H9 (cell line): ENCODE data around the gene CHDH. TPM values are rescaled to one million over a fixed set of nuclear protein-coding genes. Genes with fewer than 3 reads are reported as not detected.

ENCODE experiments used
- DNase-seq: peaks from one replicate; pipeline ENCODE4 v3.0.0-alpha.2; 2017
- H2AFZ ChIP-seq: one replicate; pipeline ENCODE4 v1.6.1; 2013; ENCODE audit warnings: mild to moderate bottlenecking, low read length, control low read depth, moderate library complexity
- H2AK5ac ChIP-seq: 2 replicates; pipeline ENCODE4 v1.6.1; 2013; ENCODE audit warnings: low read length, control low read depth, mixed read lengths; ENCODE audit not compliant: insufficient read length
- H2BK120ac ChIP-seq: one replicate; pipeline ENCODE4 v1.6.1; 2013; ENCODE audit warnings: low read depth, mild to moderate bottlenecking, low read length, control low read depth, inconsistent platforms; ENCODE audit not compliant: poor library complexity, severe bottlenecking
- H2BK12ac ChIP-seq: 2 replicates; pipeline ENCODE4 v1.6.1; 2013; ENCODE audit warnings: low read length, control low read depth, mixed read lengths, low read depth; ENCODE audit not compliant: insufficient read length
- H2BK15ac ChIP-seq: 2 replicates; pipeline ENCODE4 v1.6.1; 2013; ENCODE audit warnings: low read depth, low read length, control low read depth
- H2BK20ac ChIP-seq: one replicate; pipeline ENCODE4 v1.6.1; 2013; ENCODE audit warnings: low read depth, mild to moderate bottlenecking, low read length, control low read depth, inconsistent platforms; ENCODE audit not compliant: poor library complexity, severe bottlenecking
- H2BK5ac ChIP-seq: 2 replicates; pipeline ENCODE4 v1.6.1; 2013; ENCODE audit warnings: low read length, control low read depth, mixed read lengths; ENCODE audit not compliant: insufficient read length
- H3K14ac ChIP-seq: 2 replicates; pipeline ENCODE4 v1.6.1; 2013; ENCODE audit warnings: low read length, control low read depth; ENCODE audit not compliant: insufficient read depth
- H3K18ac ChIP-seq: 2 replicates; pipeline ENCODE4 v1.6.1; 2013; ENCODE audit warnings: low read depth, mild to moderate bottlenecking, mixed read lengths, low read length, control low read depth; ENCODE audit not compliant: insufficient read length
- H3K23ac ChIP-seq: 2 replicates; pipeline ENCODE4 v1.6.1; 2013; ENCODE audit warnings: low read length, control low read depth, mixed read lengths, low read depth; ENCODE audit not compliant: insufficient read length
- H3K23me2 ChIP-seq: 2 replicates; pipeline ENCODE4 v1.6.1; 2013; ENCODE audit warnings: low read depth, mild to moderate bottlenecking, mixed read lengths, low read length, control low read depth; ENCODE audit not compliant: insufficient read length, poor library complexity, severe bottlenecking
- H3K27ac ChIP-seq: 2 replicates; pipeline ENCODE4 v1.5.1; 2013; ENCODE audit warnings: low read length, control low read depth, mixed read lengths, low read depth; ENCODE audit not compliant: insufficient read length
- H3K27me3 ChIP-seq: 2 replicates; pipeline ENCODE4 v1.6.1; 2013; ENCODE audit warnings: low read length, control low read depth, inconsistent platforms; ENCODE audit not compliant: insufficient read depth
- H3K4ac ChIP-seq: 2 replicates; pipeline ENCODE4 v1.6.1; 2013; ENCODE audit warnings: low read depth, mild to moderate bottlenecking, control low read depth, inconsistent platforms, low read length, moderate library complexity
- H3K4me1 ChIP-seq: 2 replicates; pipeline ENCODE4 v1.6.1; 2013; ENCODE audit warnings: low read length, control low read depth, inconsistent platforms; ENCODE audit not compliant: insufficient read depth
- H3K4me2 ChIP-seq: 2 replicates; pipeline ENCODE4 v1.6.1; 2013; ENCODE audit warnings: low read length, control low read depth, mixed read lengths; ENCODE audit not compliant: insufficient read length, insufficient read depth
- H3K56ac ChIP-seq: 2 replicates; pipeline ENCODE4 v1.6.1; 2013; ENCODE audit warnings: low read depth, mild to moderate bottlenecking, mixed read lengths, low read length, control low read depth; ENCODE audit not compliant: insufficient read length
- H3K79me1 ChIP-seq: 2 replicates; pipeline ENCODE4 v1.6.1; 2013; ENCODE audit warnings: low read depth, mild to moderate bottlenecking, moderate library complexity, low read length, control low read depth, inconsistent platforms; ENCODE audit not compliant: insufficient read depth, poor library complexity, severe bottlenecking
- H3K79me2 ChIP-seq: 2 replicates; pipeline ENCODE4 v1.6.1; 2013; ENCODE audit warnings: low read length, control low read depth, inconsistent platforms; ENCODE audit not compliant: insufficient read depth
- H3K9ac ChIP-seq: 2 replicates; pipeline ENCODE4 v1.6.1; 2013; ENCODE audit warnings: low read length, control low read depth, mixed read lengths; ENCODE audit not compliant: insufficient read length; ENCODE audit errors: extremely low read depth
- H3K9me3 ChIP-seq: one replicate; pipeline ENCODE4 v1.6.1; 2013; ENCODE audit warnings: low read depth, low read length, inconsistent platforms; ENCODE audit not compliant: control insufficient read depth
- H3T11ph ChIP-seq: one replicate; pipeline ENCODE4 v1.6.1; 2013; ENCODE audit warnings: mild to moderate bottlenecking, low read length, control low read depth, inconsistent platforms
- H4K20me1 ChIP-seq: one replicate; pipeline ENCODE4 v1.6.1; 2013; ENCODE audit not compliant: control insufficient read depth, insufficient read length, insufficient read depth
- H4K5ac ChIP-seq: 2 replicates; pipeline ENCODE4 v1.6.1; 2013; ENCODE audit warnings: low read depth, mild to moderate bottlenecking, mixed read lengths, low read length, control low read depth; ENCODE audit not compliant: insufficient read length
- H4K8ac ChIP-seq: replicated peaks from 2 replicates; pipeline ENCODE4 v1.6.1; 2013; ENCODE audit warnings: low read length, control low read depth, mixed read lengths, low read depth; ENCODE audit not compliant: insufficient read length
- H4K91ac ChIP-seq: 2 replicates; pipeline ENCODE4 v1.6.1; 2013; ENCODE audit warnings: low read depth, mild to moderate bottlenecking, moderate library complexity, mixed read lengths, low read length, control low read depth; ENCODE audit not compliant: insufficient read length
- H3K27ac Mint-ChIP-seq, 3 experiments: 2 replicates in 2 of 3; 3 replicates in 1 of 3; pipeline ENCODE4 v1.8.0; 2020 to 2021; ENCODE audit warnings: mixed read lengths in 3 of 3, mild to moderate bottlenecking in 1 of 3, moderate library complexity in 1 of 3
- H3K27me3 Mint-ChIP-seq: 2 replicates; pipeline ENCODE4 v1.8.0; 2021; ENCODE audit warnings: low read depth, mild to moderate bottlenecking, moderate library complexity, mixed read lengths
- H3K36me3 Mint-ChIP-seq, 3 experiments: 2 replicates in 2 of 3; 3 replicates in 1 of 3; pipeline ENCODE4 v1.8.0; 2020 to 2021; ENCODE audit warnings: low read depth in 3 of 3, mixed read lengths in 3 of 3; ENCODE audit not compliant: insufficient read depth in 1 of 3
- H3K4me1 Mint-ChIP-seq, 2 experiments: 2 replicates each; pipeline ENCODE4 v1.8.0; 2020; ENCODE audit warnings: mixed read lengths in 2 of 2
- H3K4me3 Mint-ChIP-seq, 2 experiments: 2 replicates in 1 of 2; 3 replicates in 1 of 2; pipeline ENCODE4 v1.8.0; 2020 to 2021; ENCODE audit warnings: mild to moderate bottlenecking in 2 of 2, mixed read lengths in 2 of 2, moderate library complexity in 1 of 2
- H3K9me3 Mint-ChIP-seq, 2 experiments: 2 replicates in 1 of 2; 3 replicates in 1 of 2; pipeline ENCODE4 v1.8.0; 2020; ENCODE audit warnings: mild to moderate bottlenecking in 2 of 2, mixed read lengths in 2 of 2, moderate library complexity in 1 of 2
- CTCF ChIP-seq: fragments of 200-600 bp; sonication (generic); conservative IDR thresholded peaks from 3 replicates; pipeline ENCODE4 v1.8.0; 2021; ENCODE audit warnings: antibody characterized with exemption, mild to moderate bottlenecking
- WGBS: extraction: QIAGEN DNeasy Blood & Tissue Kit; methylation state at CpG from one replicate; pipeline ENCODE4 v1.1.7; 2013; ENCODE audit warnings: missing lambda C conversion rate, low lambda C conversion rate, mixed read lengths; ENCODE audit not compliant: insufficient read length; ENCODE audit errors: extremely low coverage; 5-methylcytosine and 5-hydroxymethylcytosine counted together
- total RNA-seq: library from RNA; stranded (reverse); gene quantifications from 2 replicates; pipeline ENCODE4 v1.2.1, GENCODE V29; 2021

Gene CHDH
- total RNA-seq, 1 experiment from 2014 or later, result 11.0 TPM

DNA sequence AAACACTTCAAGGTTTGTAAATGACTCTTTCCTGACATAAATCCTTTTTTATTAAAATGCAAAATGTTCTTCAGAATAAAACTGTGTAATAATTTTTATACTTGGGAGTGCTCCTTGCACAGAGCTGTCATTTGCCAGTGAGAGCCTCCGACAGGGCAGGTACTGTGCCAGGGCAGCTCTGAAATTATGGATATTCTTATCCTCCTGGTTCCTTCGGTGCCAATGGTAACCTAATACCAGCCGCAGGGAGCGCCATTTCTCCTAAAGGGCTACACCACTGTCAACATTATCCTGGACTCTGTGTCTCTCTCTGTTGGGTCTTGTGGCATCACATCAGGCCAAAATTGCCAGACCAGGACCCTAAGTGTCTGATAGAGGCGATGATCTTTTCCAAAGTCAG lies 33.0 kb downstream of the CHDH start:
- no peak for DNase-seq
- Mint-ChIP-seq H3K36me3 (peaks cover 0 to 11% (median 11%) of the 10 kb centered on the region in 3 experiments; a peak in 5 of 7 replicates), H3K27me3 (no peaks in the 10 kb centered on the region; the same call in 1 of the 2 replicates), H3K27ac (no peak overlapping the region), H3K4me3 (no peak overlapping the region), H3K4me1 (no peaks in the 10 kb centered on the region; a peak in 1 of 4 replicates), H3K9me3 (no peaks in the 10 kb centered on the region)
- H3K14ac ChIP-seq, result no peak overlapping the region
- no peak overlapping the region for H2BK12ac ChIP-seq
- H3K79me2 ChIP-seq, result no peaks in the 10 kb centered on the region
- no peak overlapping the region for H3K56ac ChIP-seq
- H3K4me1 ChIP-seq, result no peaks in the 10 kb centered on the region
- no peak overlapping the region for H3K18ac ChIP-seq
- no peak overlapping the region for H3K4me2 ChIP-seq
- H3K23ac ChIP-seq, result no peak overlapping the region
- H2BK15ac ChIP-seq, result no peak overlapping the region
- no peak overlapping the region for H4K91ac ChIP-seq
- WGBS, result no CpG with 5 or more reads among the region's 5 CpGs
- H2BK5ac ChIP-seq, result no peak overlapping the region
- TF ChIP-seq CTCF, result no peak
- no peak overlapping the region for H3K4ac ChIP-seq
- no peak overlapping the region for H4K8ac ChIP-seq
- no peak overlapping the region for H2AK5ac ChIP-seq
- H4K5ac ChIP-seq, result no peak overlapping the region
- H2AFZ ChIP-seq, result no peak overlapping the region
- no peaks in the 10 kb centered on the region for H3K79me1 ChIP-seq
- H3K9me3 ChIP-seq, result no peaks in the 10 kb centered on the region
- H2BK20ac ChIP-seq, result no peak overlapping the region
- no peak overlapping the region for H2BK120ac ChIP-seq
- no peaks in the 10 kb centered on the region for H3K27me3 ChIP-seq
- no peaks in the 10 kb centered on the region for H3K23me2 ChIP-seq
- no peak overlapping the region for H3K27ac ChIP-seq
- H3K9ac ChIP-seq, result no peak overlapping the region
- no peaks in the 10 kb centered on the region for H4K20me1 ChIP-seq
- H3T11ph ChIP-seq, result no peak overlapping the region
